Sigmoid colon (tissue), 7 donors: ENCODE data around the gene MSANTD2. TPM values are rescaled to one million over a fixed set of nuclear protein-coding genes. Genes with fewer than 3 reads are reported as not detected.

ENCODE experiments used
- DNase-seq: peaks from one replicate; pipeline ENCODE4 v3.0.0-alpha.2; 2019
- H3K27ac ChIP-seq, 4 donors: fragments of 200-600 bp; sonication (generic); one replicate each; pipeline ENCODE4 v1.5.1; 2016 to 2019; ENCODE audit warnings: mild to moderate bottlenecking in 1 of 4
- H3K27me3 ChIP-seq, 3 donors: fragments of 200-600 bp; sonication (generic); one replicate each; pipeline ENCODE4 v1.5.1; 2019; ENCODE audit warnings: mild to moderate bottlenecking in 1 of 3
- H3K36me3 ChIP-seq, 4 donors: fragments of 200-600 bp; sonication (generic); one replicate each; pipeline ENCODE4 v1.5.1; 2016 to 2019
- H3K4me1 ChIP-seq, 4 donors: fragments of 200-600 bp; sonication (generic); one replicate each; pipeline ENCODE4 v1.5.1; 2017 to 2019
- H3K4me3 ChIP-seq, 4 donors: fragments of 200-600 bp; sonication (generic); one replicate each; pipeline ENCODE4 v1.5.1; 2017 to 2019; ENCODE audit warnings: mild to moderate bottlenecking in 2 of 4, moderate library complexity in 1 of 4
- H3K9me3 ChIP-seq, 4 donors: fragments of 200-600 bp in 3 of 4; sonication (generic) in 3 of 4; one replicate each; pipeline versions ENCODE4 v1.5.1 to v1.6.1; 2013 to 2019
- CTCF ChIP-seq, 4 experiments: fragments of 450-650 bp in 3 of 4; fragments of 200-600 bp in 1 of 4; IDR thresholded peaks; one replicate each; pipeline ENCODE4 v1.5.1; 2016 to 2019; ENCODE audit warnings: antibody characterized with exemption in 4 of 4, mild to moderate bottlenecking in 3 of 4, moderate library complexity in 2 of 4
- EP300 ChIP-seq, 4 donors: sonication (generic); formaldehyde crosslinking; IDR thresholded peaks; one replicate each; pipeline ENCODE4 v1.6.1; 2017; ENCODE audit warnings: antibody characterized with exemption in 4 of 4
- POLR2A ChIP-seq, 2 donors: fragments of 450-650 bp; IDR thresholded peaks; one replicate each; pipeline ENCODE4 v1.6.1; 2016; ENCODE audit warnings: antibody characterized with exemption in 2 of 2, mild to moderate bottlenecking in 2 of 2, moderate library complexity in 2 of 2
- POLR2AphosphoS5 ChIP-seq, 4 donors: sonication (generic); formaldehyde crosslinking; IDR thresholded peaks; one replicate each; pipeline ENCODE4 v1.6.1; 2017; ENCODE audit warnings: antibody characterized with exemption in 4 of 4
- WGBS, 2 donors: extraction: QIAGEN DNeasy Blood & Tissue Kit; methylation state at CpG; one replicate each; pipeline ENCODE4 v1.1.7; 2013; 5-methylcytosine and 5-hydroxymethylcytosine counted together
- intact Hi-C: fragments of 100-400 bp; cut with DNase I; formaldehyde crosslinking; loops from one replicate; pipeline ENCODE4 v1.15.1; 2023
- polyA plus RNA-seq, 3 donors: library from polyadenylated mRNA; stranded (reverse); fragments of 200-250 nt; gene quantifications; one replicate each; pipeline ENCODE4 v1.2.3, GENCODE V29; 2013
- total RNA-seq, 4 donors: library from RNA; depleted of rRNA; stranded (reverse); fragments of >200 nt; gene quantifications; one replicate each; pipeline ENCODE4 v1.1.0, GENCODE V29; 2016
- donor health status: healthy with polysubstance abuse.
- donor health status: Bipolar disorder and iron deficiency.
- donor health status: healthy.

Gene MSANTD2
- total and polyA plus RNA-seq, 7 donors: 1.6 to 23.8 (median 8.6) TPM

DNA sequence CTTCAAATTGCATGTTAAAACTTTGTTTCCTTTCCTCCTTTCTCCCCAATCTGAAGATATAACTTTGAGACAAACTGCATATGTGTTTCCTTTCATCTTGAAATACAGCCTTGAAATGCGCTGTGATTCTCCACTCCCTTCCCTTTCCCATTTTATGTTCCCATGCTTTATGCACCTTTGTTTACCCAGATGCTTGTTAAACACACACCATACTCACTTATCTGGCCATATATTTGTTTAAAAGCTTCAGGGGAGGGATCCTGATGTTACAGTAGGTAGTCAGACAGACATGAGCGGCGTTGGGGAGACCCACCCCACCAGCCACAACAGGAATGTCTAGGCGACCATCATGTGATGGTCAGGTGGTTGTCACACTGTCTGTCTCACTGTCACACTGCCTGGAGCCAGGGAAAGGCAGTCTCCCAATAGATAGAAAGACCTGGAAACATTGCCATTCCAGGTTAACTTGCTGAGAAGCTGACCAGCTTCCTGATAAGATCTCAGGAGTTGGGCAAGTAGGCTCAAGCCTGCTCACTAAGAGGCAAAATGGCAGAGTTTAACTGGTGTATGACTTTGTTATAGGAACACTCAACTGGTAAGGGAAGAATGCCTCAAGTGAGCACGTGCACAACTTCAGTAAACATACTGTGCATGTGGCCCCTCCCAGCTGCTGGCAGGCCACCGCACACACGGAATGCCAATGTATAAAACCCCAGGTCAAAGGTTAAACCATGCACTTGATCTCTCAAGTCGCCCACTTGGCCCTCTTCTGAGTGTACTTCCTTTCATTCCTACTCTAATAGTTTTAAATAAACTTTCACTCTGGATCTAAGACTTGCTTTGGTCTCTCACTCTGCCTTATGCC, 23.5 kb upstream of the MSANTD2 start:
- WGBS, 2 donors: 21 to 53% methylated on average over 8 of the region's 8 CpGs
- intact Hi-C loops: no loop called here
- peaks cover 0 to 2% (median 0%) of the 10 kb centered on the region in 3 donors for H3K27me3 ChIP-seq

DNA sequence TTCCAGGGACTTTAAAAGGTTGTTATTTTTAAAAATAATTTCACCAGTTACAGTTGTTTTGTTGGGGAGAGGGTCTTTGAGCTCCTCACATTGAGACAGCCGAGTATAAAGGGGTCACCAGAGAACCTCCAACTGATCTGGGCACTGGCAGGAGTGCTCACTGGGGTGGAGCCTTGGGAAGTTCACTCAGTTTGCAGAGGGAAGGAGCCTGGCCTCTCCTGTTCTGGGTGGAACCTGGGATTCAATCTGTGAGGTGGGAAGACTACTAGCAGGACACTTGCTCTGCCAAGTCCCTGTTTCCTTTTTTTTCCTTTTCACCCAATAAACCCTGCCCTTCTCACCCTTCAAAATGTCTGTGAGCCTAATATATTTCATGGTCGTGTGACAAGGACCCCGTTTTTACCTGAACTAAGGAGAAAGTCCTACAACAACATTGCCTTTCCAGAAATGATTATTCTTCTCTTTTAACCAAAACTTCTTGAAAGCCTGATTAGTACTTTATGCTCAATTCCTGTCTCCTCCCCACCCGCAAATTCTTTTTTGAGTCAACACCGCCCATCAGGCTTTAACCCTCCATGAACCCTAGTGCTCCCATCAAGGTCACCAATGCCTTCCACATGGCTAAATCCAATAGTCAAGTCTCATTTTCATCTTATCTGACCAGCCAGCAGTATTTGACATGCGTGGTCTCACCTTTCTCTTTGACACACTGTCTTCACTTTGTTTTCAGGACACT, 22.0 kb upstream of the MSANTD2 start:
- no peaks in the 10 kb centered on the region for H3K4me1 ChIP-seq
- WGBS, 2 donors: 84 to 86% methylated on average over 6 of the region's 6 CpGs
- no peaks in the 10 kb centered on the region for H3K36me3 ChIP-seq
- H3K27me3 ChIP-seq: peaks cover 0 to 7% (median 0%) of the 10 kb centered on the region in 3 donors
- no peak overlapping the region for H3K27ac ChIP-seq
- intact Hi-C loops: no loop called here
- no peak for TF ChIP-seq CTCF (IDR thresholded peaks at IDR 0.05)
- no peak for TF ChIP-seq POLR2AphosphoS5 (IDR thresholded peaks at IDR 0.05)
- H3K9me3 ChIP-seq: no peaks in the 10 kb centered on the region
- no peak for DNase-seq
- H3K4me3 ChIP-seq: no peak overlapping the region

More for the DNA sequence above, 23.5 kb upstream of the MSANTD2 start:
- H3K36me3 ChIP-seq: no peaks in the 10 kb centered on the region
- no peak for DNase-seq
- no peak overlapping the region for H3K27ac ChIP-seq
- no peak overlapping the region for H3K4me3 ChIP-seq
- H3K4me1 ChIP-seq: no peaks in the 10 kb centered on the region
- TF ChIP-seq POLR2A (IDR thresholded peaks at IDR 0.05) (no peak), POLR2AphosphoS5 (IDR thresholded peaks at IDR 0.05) (no peak), CTCF (IDR thresholded peaks at IDR 0.05) (no peak), EP300 (IDR thresholded peaks at IDR 0.05) (no peak)
- H3K9me3 ChIP-seq: no peaks in the 10 kb centered on the region

- Histone ChIP-seq H3K9me3 (no peaks in the 10 kb centered on the region), H3K4me1 (no peaks in the 10 kb centered on the region), H3K4me3 (no peak overlapping the region), H3K27me3 (peaks cover 0 to 33% (median 0%) of the 10 kb centered on the region in 3 donors), H3K36me3 (no peaks in the 10 kb centered on the region), H3K27ac (no peak overlapping the region)
- WGBS, 2 donors: 25 to 80% methylated on average over 3 of the region's 3 CpGs
- intact Hi-C loops: no loop called here
- TF ChIP-seq CTCF (IDR thresholded peaks at IDR 0.05): no peak
- no peak for TF ChIP-seq POLR2AphosphoS5 (IDR thresholded peaks at IDR 0.05)
- no peak for TF ChIP-seq POLR2A (IDR thresholded peaks at IDR 0.05)
- TF ChIP-seq EP300 (IDR thresholded peaks at IDR 0.05): no peak
- DNase-seq: no peak
Observed at GRCh38 chr11:124817036-124817435, 16.8 kb upstream of the MSANTD2 start.

DNA sequence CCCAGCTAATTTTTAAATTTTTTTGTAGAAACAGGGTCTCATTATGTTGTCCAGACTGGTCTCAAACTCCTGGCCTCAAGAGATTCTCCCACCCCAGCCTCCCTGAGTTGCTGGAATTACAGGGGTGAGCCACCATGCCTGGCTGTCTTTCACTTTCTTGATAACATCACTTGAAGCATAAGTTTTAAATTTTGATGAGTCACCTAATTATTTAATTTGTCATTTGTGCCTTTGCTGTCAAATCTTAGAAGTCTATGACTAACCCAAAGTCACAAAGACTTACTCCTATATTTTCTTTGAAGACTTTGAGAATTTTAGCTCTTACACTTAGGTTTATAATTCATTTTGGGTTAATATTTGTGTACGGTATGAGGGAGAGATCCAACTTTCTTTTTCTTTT, 14.5 kb upstream of the MSANTD2 start:
- H3K36me3 ChIP-seq: no peaks in the 10 kb centered on the region
- no peak overlapping the region for H3K27ac ChIP-seq
- intact Hi-C loops: no loop called here
- H3K9me3 ChIP-seq: no peaks in the 10 kb centered on the region
- no peak for DNase-seq
- WGBS, 2 donors: 88 to 98% methylated on average over 1 of the region's 1 CpG
- no peaks in the 10 kb centered on the region for H3K4me1 ChIP-seq
- TF ChIP-seq EP300 (IDR thresholded peaks at IDR 0.05) (no peak), CTCF (IDR thresholded peaks at IDR 0.05) (no peak), POLR2A (IDR thresholded peaks at IDR 0.05) (no peak), POLR2AphosphoS5 (IDR thresholded peaks at IDR 0.05) (no peak)
- H3K4me3 ChIP-seq: no peak overlapping the region
- H3K27me3 ChIP-seq: peaks cover 0 to 35% (median 0%) of the 10 kb centered on the region in 3 donors
